H1 (cell line): ENCODE data around the gene SPDEF. TPM values are rescaled to one million over a fixed set of nuclear protein-coding genes. Genes with fewer than 3 reads are reported as not detected.

Experiments
- ATF2 ChIP-seq: IDR thresholded peaks from 2 replicates; pipeline ENCODE4 v1.6.1; 2012; ENCODE audit warnings: low read length, inconsistent platforms
- CBX5 ChIP-seq: fragments of 300-800, 300-1000 bp; sonication (generic); IDR thresholded peaks from 2 replicates; pipeline ENCODE4 v1.7.1; 2016; ENCODE audit warnings: antibody characterized with exemption, low read length, low read depth
- RFX5 ChIP-seq: IDR thresholded peaks from 2 replicates; pipeline ENCODE4 v1.6.1; 2011; ENCODE audit warnings: low read depth, low read length, improper control_type of control experiment, borderline replicate concordance
- TBP ChIP-seq: IDR thresholded peaks from 2 replicates; pipeline ENCODE4 v1.6.1; 2011; ENCODE audit warnings: low read depth, low read length, improper control_type of control experiment
- polyA plus RNA-seq, 7 experiments: library from polyadenylated mRNA; depleted of rRNA in 3 of 7; stranded (reverse) in 5 of 7; unstranded in 2 of 7; fragments of >200 nt in 5 of 7; fragments of 200-250 nt in 2 of 7; gene quantifications; 1 replicate in 5 of 7; 2 replicates in 1 of 7; 4 replicates in 1 of 7; pipeline versions ENCODE4 v1.2.1 to v1.2.3, GENCODE V29; 2011 to 2013; ENCODE audit warnings: missing spikeins in 2 of 7, mixed read lengths in 2 of 7
- total RNA-seq: library from RNA; stranded (reverse); fragmentation: NEBNext Ultra II Directional; extraction: Animal tissue kit (Norgen Biotek cat#: 25700); gene quantifications from 2 replicates; pipeline ENCODE4 v1.2.1, GENCODE V29; 2021

Gene SPDEF
- total and polyA plus RNA-seq, 2 of the 8 experiments (the other 6 are each of a cell fraction or from before 2014, with no cell fraction given) = 0.15 to 0.30 TPM

- no peak for TF ChIP-seq ATF2
- no peak for TF ChIP-seq TBP
- TF ChIP-seq RFX5 = no peak
- TF ChIP-seq CBX5 = no peak
- TF ChIP-seq, all 59 proteins: peak for 0
Observed at GRCh38 chr6:34554291-34555006, 1.7 kb downstream of the SPDEF start (continued).
